GM19467 (cell line): ENCODE results near the gene TMEM151A.
"Not testable (repeated sequence)": the region's sequence is repeated elsewhere in the genome, so short reads cannot be mapped to it uniquely, and the experiment has no call there.

ENCODE experiments used
- ATAC-seq: cut with Tn5 transposase; IDR thresholded peaks from one replicate; pipeline ENCODE4 v1.9.1; 2021; ENCODE audit warnings: mild to moderate bottlenecking, moderate library complexity; ENCODE audit not compliant: unreplicated experiment

Gene TMEM151A

DNA sequence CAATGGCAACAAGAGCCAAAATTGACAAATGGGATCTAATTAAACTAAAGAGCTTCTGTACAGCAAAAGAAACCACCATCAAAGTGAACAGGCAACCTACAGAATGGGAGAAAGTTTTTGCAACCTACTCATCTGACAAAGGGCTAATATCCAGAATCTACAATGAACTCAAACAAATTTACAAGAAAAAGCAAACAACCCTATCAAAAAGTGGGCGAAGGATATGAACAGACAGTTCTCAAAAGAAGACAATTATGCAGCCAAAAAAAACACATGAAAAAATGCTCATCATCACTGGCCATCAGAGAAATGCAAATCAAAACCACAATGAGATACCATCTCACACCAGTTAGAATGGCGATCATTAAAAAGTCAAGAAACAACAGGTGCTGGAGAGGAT lies 28.6 kb downstream of the TMEM151A start:
- not testable (repeated sequence) for ATAC-seq

DNA sequence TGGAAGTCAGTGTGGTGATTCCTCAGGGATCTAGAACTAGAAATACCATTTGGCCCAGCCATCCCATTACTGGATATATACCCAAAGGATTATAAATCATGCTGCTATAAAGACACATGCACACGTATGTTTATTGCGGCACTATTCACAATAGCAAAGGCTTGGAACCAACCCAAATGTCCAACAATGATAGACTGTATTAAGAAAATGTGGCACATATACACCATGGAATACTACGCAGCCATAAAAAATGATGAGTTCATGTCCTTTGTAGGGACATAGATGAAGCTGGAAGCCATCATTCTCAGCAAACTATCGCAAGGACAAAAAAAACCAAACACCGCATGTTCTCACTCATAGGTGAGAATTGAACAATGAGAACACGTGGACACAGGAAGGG lies 29.1 kb downstream of the TMEM151A start:
- not testable (repeated sequence) for ATAC-seq

- no peak for ATAC-seq
Measured at GRCh38 chr11:66321606-66322005, 29.9 kb downstream of the TMEM151A start.

DNA sequence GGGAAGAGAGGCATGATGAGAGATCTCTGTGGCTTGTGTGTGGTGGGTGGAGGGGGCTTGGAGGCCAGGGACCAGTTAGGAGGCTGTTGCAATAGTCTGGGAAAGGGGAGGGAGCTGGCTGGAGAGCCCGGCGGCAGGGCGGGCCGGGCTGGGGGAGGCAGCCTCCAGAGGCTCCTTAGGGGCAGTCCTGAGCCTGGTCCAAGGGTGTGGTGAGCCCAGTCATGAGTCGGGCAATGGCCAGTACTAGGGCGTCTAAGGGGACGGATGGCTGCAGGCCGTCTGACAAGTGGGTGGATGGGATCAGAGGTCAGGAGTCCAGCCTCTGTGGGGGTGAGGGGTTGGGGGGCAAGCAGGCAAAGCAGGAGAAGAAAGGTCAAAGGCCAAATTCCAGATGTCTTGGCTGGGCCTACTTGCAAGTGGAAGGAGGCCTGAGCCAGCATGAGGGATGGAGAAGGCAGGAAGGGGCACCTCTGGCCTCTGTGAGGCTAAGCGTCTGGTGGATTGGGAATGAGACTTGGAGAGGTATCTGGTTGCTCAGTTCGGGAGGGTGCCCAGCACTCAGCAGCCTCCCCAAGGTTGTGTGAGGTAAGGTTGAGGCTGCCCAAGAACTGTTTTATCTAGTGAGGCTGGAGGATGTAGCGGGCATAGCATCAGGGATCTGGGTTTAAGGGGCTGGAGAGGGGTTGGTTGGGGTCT lies 31.2 kb downstream of the TMEM151A start:
- no peak for ATAC-seq

DNA sequence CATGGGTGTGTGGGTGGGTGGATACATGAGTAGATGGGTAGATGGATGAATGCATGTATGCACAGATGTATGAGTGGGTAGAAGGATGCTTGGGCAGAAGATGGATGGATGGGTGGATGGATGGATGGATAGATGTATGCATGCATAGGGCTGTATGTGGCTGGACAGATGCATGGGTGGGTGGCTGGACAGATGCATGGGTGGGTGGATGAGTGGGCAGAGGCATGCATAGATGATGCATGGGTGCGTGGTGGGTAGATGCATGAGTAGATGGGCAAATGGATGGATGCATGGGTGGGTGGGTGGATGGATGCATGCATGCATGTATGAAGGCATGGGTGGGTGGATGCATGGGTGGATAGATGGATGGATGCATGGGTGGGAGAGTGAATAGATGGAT lies 32.0 kb downstream of the TMEM151A start:
- ATAC-seq, result no peak

GRCh38 chr11:66324664-66325063 lies 33.0 kb downstream of the TMEM151A start:
- ATAC-seq, result no peak

DNA sequence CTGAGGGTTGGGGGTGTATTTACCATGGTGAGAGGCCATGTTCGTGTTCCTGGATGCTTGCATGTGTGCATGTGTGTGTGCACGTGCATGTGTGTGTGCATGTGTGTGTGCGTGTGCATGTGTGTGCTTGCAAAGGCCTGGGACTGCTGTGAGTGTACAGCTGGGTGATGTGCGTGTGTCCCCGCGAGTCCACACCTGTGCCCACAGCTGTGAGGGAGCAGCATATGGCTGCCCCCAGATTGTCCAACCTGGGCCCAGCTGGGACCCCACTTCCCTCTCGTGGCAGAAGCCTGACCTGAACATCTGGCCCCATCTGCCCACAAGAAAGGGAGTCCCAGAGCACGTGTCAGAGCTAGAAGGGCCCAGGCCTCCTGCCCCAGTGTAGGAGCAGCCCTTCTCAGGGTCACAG lies 33.6 kb downstream of the TMEM151A start:
- no peak for ATAC-seq

DNA sequence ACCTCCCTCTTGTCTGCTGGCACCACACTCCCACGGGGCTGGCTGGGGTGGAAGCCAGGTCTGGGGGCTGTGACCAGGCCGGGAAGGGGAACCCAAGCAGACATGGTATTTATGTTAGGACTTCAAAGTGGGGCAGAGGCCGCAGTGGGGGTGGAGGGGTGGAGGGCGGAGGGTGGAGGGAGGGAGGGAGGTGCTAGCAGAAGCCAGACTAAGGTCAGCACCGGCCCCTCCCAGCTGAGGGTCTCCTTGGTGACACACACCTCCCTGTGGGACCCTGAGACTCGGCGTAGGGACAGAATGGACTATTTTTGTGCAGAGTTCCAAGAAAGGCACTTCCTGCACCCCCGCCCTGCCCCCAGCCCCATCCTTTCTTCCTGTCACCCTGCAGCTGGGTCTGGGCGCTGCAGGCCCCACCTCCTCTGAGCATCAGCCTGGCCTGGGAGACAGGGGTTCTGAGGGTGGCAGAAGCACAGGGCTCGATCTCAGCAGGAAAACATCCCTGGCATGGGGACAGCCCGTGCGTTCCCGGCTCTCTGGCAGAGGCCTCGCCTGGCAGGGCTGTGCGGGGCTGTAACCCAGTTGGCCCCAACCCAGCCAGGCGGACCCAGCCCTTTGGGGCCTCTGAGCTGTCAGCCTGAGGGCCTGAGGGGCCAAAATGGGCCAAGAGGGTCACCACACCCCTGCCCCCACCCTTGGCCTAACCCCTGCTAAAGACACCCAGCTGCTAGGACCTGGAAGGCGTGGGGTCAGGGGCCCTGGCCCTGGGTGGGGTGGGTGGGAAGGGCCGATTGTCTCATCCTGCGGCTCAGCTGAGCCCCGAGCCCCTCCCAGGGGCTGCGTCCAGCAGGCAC lies 34.8 kb downstream of the TMEM151A start:
- ATAC-seq, result no peak

DNA sequence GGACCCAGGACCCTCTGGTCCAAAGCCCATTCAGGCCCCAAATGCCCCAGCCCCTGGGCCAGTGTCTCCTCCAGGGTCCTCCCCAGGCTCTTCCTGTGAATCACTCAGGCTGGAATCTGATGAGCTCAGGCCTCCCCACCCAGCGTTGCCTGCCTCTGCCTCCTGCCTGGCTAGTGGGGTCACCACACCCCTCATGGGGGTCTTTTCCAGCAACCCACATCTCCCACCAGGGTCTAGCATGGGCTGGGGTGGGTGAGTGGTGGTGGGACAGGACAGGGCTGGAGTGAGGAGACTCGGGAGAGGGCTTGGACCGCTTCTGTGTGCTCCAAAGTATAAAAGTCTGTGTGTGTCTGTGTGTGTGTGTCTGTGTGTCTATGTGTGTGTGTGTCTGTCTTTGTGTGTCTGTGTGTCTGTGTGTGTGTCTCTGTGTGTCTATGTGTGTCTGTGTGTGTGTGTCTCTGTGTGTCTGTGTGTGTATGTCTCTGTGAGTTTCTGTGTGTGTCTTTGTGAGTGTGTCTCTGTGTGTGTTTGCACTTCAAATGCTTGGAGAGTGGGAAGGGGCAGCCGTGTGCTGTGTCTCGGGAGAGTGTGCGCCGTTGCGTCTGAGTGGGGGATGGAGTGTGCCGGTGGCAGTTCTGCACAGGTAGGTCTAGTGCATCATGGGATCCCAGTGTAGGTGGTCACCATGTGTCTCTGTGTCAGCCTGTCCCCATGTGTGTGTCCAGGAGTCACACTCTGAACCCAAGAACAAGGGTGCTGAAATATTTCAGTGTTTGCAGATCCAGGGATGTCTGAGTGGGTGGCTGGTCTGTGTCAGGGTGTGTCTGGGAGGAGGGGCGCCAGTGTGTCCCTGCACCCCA lies 35.7 kb downstream of the TMEM151A start:
- ATAC-seq, result no peak

GRCh38 chr11:66328031-66328301 lies 36.3 kb downstream of the TMEM151A start:
- ATAC-seq, result peak; percentile 15

- peak; percentile 51 for ATAC-seq
Measured at GRCh38 chr11:66328302-66329144, 36.8 kb downstream of the TMEM151A start.

- no peak for ATAC-seq
Measured at GRCh38 chr11:66329165-66329673, 37.5 kb downstream of the TMEM151A start.

GRCh38 chr11:66330931-66331330 lies 39.2 kb downstream of the TMEM151A start:
- no peak for ATAC-seq

DNA sequence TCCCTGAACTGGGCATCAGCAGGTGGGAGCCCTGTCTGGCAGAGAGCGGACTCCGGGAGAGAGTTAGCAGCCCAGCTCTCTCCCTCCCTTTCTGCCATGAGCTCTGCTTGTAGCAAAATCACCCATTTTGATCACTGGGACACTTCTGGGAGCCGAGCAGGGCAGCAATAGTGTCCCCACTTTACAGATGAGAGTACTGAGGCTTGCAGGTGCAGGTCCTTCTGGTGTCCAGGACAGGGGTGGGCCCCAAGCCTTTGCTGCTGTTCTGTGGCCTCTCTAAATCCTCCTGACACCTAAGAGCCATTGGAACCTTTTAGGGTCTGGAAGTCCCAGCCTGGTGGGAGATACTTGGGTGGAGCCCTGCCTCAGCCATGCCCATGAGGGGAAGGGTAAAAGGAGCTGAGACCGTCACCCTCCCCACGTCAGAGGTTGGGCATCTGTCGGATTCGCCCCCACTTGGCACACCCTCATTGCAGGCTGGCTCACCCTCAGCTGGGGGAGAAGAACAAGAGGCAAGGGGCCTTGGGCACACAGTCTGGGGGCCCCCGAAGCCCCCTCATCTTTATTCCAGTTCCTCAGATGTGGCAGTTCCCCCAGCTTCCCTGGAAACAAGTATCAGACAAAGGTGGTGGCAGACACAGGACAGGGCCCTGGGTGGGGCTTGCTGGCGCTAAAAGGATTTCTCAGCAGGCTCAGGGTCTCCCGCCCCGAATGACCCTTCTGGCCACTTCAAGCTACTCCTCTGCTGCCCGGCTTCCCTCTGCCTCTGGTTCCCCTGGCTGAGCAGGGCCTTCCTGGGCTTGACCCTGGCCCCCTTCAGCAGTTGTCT lies 40.1 kb downstream of the TMEM151A start:
- no peak for ATAC-seq

DNA sequence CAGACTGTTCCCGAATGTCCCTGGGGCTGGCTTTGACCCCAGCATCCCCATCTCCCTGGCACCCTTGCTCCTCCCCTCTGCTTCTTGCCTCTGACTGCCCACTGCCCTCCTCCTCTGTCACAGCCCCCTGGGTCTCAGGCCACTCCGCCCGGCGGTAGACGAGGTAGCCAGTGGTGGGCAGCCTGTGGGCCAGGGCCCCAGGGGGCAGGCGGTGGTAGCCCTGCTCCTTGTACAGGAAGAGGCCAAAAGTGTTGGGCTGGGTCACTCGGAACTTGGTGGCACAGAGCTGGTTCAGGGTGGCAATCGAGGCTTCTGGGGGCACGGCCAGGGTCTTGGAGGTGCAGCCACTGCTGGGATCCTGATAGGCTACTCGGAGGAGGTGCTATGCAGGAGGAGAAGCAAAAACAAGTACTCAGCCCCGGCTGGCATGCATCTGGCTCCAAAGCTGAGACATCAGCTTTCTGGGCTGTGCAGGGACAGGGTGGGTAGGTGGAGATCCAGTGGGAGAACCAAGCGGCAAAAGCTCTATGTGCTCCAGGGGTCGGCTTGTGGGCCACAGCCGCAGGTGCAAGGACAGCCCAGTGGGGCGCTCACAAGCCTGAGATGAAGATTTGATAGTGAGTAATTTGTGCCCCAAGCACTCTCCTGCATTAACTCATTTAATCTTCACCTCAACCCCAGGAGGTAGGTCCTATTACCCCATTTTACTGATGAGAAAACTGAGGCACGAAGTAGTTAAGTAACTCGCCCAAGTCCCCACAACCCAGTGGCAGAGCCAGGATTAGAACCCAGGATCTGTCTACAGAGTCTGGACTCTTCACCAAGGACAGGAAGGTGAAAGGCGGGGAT lies 40.9 kb downstream of the TMEM151A start:
- no peak for ATAC-seq

DNA sequence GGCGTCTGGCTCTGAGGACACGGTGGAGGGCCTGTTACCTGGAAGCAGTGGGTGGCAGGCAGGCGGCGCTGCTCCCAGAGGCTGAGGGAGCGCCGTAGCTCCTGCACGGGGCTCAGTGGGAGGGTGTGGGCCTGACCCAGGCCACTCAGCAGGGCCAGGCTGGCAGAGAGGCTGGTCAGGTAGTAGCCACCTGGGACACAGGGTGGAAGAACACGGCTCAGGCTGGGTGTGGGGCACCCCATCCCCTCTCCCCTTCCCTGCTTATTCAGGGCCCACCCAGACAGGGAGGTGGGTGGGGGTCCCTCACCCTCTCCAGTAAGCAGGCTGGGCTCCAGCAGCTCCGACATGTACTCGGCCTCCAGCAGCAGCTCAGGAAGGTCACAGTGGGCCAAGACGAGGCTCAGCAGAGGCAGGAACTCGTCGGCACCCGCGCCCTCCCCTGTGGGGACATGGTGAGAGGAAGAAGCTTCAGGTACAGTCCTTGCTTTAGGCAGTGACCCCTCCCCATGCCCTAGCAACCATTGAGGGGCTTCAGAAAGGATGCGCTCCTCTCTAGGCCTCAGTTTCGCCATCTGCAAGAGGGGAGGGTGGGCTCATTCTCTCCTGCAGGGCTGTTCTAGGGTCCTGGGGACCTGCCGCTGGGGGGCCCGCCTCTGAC lies 41.7 kb downstream of the TMEM151A start:
- no peak for ATAC-seq

DNA sequence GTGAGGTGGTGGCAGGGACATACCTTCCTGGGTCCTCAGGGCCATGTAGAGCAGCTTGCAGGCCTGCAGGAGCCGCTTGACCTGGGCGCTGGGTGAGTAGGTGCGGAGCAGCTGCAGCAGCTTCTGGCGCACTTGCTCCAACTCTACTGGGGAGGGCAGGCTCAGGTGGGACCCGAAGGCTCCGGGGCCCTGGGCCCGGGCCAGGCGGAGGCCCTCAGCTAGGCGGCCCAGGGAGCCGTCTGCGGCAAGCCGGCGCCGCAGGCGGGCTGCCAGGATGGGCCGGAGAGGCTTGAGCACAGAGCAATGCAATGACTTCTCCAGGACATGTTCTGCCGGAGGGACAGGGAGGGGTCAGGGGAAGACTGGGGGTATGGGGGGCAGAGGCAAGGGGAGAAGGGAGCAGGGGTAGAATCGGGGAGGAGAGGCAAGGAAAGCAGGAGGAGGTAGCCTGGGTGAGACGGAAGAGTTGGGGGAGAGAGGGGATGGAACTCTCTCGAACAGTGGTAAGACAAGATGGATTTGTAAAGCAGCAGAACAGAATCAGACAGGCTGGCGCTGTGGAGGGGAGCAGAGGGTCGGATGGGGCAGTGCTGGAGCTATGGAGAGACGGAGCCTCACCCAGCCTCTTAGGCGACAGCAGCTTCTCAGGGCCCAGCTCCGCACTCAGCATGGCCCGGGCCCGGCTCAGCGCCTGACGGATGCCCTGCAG lies 42.4 kb downstream of the TMEM151A start:
- ATAC-seq, result no peak
